HG03159 (cell line): Measurements from ENCODE around the gene HMGXB4.
A peak's percentile ranks its signal among the peaks of the same experiment; 100 is the strongest.

Source experiments
- ATAC-seq: cut with Tn5 transposase; IDR thresholded peaks from one replicate; pipeline ENCODE4 v1.9.1; 2021; ENCODE audit warnings: mild to moderate bottlenecking, moderate library complexity; ENCODE audit not compliant: unreplicated experiment

The HMGXB4 gene

GRCh38 chr22:35258191-35258988 lies 1.1 kb downstream of the HMGXB4 start:
- no peak for ATAC-seq

- no peak for ATAC-seq
Observed at GRCh38 chr22:35264986-35265385, 7.7 kb downstream of the HMGXB4 start.

DNA sequence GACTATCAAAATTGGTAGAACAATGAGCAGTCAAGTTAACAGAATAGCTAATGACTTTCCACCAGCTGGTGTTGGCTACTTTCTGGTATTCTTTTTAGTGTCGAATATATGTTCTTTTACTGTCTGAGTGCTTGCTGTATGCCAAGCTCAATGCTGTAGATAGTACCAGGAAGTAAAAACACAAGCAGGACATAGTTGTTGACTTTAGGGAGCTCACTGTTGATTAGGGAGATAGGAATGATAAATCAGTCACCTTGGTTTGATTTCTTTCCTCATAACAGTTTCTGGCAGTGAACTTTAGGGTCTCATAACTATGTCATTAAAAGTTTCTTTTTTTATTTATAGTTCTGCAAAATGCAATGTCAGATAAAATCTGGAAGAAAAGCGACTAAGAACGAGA lies 9.0 kb downstream of the HMGXB4 start:
- ATAC-seq: no peak

GRCh38 chr22:35269630-35270029 lies 12.3 kb downstream of the HMGXB4 start:
- ATAC-seq: no peak

GRCh38 chr22:35274154-35274871 lies 17.0 kb downstream of the HMGXB4 start:
- ATAC-seq: no peak

DNA sequence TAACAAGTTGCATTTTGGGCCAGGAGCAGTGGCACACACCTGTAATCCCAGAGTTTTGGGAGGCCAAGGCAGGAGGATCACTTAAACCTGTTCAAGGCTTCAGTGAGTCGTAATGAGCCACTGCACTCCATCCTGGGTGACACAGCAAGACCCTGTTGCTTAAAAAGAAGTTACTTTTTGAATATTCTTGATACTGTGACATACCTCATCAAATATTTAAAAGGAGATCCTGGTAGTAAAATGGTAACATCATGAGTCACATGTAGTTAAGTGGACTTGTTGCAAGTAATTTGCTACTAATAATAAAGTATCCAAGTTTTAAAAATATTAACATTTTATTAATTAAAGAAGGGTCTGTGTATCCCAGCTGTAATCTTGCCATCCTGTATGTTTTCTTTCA lies 18.3 kb downstream of the HMGXB4 start:
- no peak for ATAC-seq

GRCh38 chr22:35276019-35276418 lies 18.7 kb downstream of the HMGXB4 start:
- no peak for ATAC-seq

- no peak for ATAC-seq
Observed at GRCh38 chr22:35288116-35288515, 30.8 kb downstream of the HMGXB4 start.

DNA sequence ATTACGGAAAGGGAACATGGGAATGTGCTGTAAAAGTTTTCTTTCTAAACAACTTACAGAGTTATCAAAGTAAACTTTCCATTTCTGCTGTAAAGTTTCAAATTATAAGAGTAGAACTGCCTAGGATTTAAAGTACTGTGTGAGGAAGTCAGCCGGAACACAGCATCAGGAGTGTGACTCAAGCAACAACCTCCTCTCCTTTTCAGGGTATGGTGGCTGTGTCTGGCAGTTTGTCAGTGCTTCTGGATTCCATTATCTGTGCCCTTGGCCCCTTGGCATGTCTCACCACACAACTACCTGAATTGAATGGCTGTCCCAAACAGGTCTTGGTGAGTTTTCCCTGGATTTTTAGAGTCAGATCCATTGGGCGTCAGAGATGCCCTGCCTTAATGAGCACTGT lies 35.5 kb downstream of the HMGXB4 start:
- no peak for ATAC-seq

DNA sequence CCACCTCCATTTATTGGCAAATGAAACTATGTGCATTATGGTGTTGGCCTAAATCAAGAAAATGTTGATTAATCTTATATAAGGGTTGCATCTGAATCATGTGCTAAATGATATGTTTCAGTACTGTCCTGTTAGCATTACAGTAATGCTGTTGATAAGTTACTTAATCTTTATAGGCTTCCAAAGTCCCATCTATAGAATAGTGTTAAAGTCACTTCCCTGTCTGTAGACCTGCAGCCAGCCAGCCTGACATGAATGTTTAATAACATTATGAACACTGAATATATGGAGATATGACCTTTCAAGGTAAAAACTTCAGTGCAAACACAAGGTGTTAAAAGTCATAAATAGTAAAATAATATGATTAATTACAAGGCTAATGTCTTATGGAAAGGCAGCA lies 38.8 kb downstream of the HMGXB4 start:
- ATAC-seq: no peak

DNA sequence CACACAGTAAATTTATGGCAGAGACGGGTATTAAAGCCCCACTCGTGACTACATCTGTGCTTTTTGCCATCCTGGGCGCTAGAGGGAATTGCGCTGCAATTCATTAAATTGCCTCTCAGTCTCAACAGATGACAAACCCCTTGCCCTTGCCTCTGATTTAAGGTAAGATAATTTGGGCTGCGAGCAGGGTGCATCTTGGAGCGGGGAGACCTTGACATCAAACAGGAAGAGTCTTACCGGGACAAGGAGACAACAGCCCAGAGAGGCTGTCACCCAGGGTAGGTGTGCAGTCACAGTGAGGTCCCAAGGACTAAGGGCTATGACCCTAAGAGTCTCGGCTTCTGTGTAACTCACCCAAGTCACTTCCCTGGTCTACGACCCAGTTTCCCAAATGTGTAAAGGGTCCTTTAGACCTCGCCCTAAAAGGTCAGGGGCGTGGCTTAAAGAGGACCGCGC lies 42.0 kb downstream of the HMGXB4 start:
- ATAC-seq: peak; percentile 7

DNA sequence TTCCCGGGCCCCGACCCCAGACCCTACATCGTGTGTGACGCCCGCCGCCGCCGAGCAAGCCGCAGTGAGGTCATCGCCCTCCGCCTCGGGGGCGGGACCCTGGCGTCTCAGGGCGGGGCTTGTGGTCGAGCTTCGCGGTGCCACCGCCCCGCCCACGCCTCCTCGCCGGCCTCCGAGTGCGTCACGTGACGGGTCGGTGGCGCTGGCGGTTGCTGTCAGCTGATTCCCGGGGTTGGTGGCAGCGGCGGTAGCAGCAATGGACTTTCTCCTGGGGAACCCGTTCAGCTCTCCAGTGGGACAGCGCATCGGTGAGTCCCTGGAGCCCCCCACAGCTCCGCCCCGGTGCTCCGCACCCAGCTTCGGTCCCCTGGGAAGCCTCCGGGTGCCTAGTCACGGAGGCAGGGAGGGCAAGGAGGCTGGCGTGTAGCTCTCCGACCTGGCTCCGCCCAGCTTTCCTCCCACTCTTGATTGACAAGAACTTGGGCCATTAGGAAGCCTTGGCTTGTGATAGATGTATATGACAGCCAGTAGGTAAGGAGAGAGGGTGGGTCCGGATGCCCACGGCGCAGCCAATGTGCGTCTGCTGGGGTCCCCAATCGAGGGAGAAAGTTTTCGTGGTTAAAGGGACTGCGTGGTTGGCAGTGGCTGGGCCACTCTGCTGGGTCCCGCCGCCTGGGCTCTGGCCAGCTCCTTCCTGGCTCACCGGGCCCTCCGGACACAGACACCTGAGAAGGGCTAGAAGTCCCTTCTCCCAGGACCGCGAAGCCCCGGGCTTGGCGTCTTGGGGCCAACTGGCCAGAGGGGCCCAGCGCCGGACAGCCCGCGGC lies 42.6 kb downstream of the HMGXB4 start, which contains the start of gene TOM1:
TOM1 (plus strand) TSS at position 222 of the 827 bp plus-strand sequence; CDS start at position 257, 35 bp downstream.
- peak; percentile 97 for ATAC-seq

GRCh38 chr22:35301372-35301874 lies 44.1 kb downstream of the HMGXB4 start:
- no peak for ATAC-seq

DNA sequence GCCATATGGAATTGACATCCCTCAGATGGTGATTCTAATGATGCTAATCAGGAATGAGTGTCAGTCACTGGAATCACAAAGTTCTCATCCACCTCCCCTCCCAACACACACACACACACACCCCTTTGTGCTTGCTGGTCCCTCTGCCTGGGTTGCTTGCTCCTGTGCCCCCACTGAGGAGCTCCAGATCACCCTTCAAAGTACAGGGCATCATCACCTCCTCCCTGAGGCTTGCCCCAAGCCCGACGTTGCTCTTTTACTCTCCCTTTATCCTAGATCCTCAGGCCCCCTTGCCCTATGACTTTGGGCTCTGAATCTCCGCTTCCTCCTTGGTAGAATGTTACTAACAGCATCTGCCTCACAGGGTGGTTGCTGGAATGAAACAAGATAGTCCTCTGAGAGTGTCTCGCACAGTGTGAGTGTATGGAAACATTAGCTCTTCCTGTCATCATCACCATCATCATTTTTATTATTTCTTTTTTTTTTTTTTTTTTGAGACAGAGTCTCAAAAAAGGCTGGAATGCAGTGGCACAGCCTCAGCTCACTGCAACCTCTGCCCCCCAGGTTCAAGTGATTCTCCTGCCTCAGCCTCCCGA lies 45.8 kb downstream of the HMGXB4 start:
- no peak for ATAC-seq

DNA sequence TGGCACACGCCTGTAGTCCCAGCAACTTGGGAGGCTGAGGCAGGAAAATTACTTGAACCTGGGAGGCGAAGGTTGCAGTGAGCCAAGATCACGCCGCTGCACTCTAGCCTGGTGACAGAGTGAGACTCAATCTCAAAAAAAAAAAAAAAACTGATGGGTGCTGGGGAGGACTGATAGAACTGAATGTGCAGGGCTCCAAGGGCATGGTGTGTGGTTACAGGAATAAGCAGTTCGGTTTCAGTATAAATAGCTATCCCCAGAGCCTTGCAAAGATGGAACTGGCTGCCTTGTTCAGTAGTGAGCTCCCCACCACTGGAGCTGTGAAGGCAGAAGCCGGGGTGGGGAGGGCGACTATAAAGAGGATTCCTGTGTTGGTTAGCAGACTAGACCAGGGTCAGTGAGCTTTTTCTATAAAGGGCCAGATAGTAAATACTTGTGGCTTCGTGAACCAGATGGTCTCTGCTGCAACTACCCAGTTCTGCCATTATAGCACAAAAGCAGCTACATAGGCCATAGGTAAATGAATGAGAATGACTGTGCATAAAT lies 48.3 kb downstream of the HMGXB4 start:
- no peak for ATAC-seq

DNA sequence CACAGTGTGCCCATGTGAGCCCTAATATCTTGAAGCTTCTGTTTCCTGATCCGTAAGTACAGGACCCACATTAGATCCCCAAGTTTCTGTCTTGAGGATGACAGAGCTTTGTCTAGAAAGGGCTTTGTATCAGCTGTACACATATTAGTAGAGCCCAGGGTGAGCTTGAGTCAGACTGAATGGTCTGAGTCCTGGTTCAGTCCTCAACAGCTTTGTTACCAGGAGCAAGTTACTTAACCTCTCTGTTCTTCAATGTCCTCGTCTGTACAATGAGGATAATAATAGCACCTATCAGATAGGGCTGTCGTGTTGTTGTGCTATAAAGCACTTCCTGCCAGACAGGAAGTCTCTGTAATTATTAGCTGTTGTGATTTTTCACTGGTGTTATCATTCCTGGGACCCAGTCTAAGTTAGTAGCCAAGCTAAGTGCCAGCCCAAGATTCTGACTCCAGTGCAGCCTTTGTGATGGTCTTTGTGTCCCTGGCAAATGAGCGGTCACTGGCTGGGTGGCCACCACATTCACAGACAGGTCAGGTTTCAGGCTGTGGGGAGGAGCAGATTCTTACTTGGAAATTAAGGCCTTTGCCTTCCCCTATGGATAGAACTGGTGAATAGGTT lies 49.2 kb downstream of the HMGXB4 start:
- no peak for ATAC-seq

GRCh38 chr22:35307372-35307771 lies 50.1 kb downstream of the HMGXB4 start:
- ATAC-seq: no peak

DNA sequence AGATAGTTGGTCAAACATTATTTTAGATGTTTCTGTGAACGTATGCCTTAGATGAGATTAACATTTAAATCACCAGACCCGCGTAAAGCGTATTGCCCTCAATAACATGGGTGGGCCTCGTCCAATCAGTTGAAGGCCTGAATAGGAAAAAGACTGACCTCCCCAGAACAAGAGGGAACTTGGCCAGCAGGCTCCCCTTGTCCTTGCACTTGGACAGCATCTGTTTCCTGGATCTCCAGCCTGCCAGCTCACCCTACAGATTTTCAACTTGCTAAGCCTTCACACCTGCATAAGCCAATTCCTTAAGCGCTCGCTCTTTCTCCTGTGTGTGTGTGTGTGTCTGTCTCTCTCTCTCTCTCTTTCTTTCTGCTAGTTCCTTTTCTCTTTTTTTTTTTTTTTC lies 50.6 kb downstream of the HMGXB4 start:
- ATAC-seq: no peak

DNA sequence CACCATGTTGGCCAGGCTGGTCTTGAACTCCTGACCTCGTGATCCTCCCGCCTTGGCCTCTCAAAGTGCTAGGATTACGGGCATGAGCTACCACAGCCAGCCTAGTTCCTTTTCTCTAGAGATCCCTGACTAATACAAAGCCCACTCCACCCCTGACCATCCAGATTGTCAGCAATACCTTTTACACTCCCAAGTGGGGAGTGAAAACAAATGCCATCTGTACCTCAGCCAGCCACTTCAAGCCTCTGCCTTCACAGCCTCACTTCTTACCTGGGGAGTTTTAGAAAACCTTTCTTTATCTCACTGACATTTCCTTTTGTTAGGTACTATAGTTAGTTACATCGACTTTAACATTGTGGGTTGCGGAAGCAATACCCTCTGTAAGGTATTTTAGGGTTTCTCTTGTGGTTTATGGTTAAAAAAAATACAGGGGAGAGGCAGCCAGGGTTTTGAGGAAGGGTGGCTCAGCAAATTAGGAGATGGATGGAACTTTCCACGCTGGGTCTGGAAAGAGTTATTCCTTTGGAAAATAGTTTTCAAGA lies 51.3 kb downstream of the HMGXB4 start:
- peak; percentile 46 for ATAC-seq
